ENCODE measurements around the gene TEX51.

DNA sequence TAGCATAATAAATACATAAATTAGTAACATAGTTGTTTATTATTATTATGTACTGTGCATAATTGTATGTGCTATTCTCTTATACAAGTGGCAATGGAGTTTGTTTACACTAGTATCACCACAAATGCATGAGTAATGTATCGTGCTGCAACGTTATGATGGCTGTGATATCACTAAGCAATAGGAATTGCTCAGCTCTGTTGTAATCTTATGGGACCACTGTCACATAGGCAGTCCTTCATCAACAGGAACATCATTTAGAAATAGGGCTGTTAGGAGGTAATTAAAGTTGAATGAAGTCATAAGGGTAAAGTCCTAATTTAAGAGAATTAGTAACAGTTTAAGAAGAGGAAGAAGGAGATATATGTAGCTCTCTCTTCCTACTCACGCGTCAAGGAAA is 33.8 kb downstream of the TEX51 start:
- TF ChIP-seq, protein P1, sequence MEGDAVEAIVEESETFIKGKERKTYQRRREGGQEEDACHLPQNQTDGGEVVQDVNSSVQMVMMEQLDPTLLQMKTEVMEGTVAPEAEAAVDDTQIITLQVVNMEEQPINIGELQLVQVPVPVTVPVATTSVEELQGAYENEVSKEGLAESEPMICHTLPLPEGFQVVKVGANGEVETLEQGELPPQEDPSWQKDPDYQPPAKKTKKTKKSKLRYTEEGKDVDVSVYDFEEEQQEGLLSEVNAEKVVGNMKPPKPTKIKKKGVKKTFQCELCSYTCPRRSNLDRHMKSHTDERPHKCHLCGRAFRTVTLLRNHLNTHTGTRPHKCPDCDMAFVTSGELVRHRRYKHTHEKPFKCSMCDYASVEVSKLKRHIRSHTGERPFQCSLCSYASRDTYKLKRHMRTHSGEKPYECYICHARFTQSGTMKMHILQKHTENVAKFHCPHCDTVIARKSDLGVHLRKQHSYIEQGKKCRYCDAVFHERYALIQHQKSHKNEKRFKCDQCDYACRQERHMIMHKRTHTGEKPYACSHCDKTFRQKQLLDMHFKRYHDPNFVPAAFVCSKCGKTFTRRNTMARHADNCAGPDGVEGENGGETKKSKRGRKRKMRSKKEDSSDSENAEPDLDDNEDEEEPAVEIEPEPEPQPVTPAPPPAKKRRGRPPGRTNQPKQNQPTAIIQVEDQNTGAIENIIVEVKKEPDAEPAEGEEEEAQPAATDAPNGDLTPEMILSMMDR (IDR thresholded peaks at IDR 0.05): no peak
- TF ChIP-seq TCF12 (IDR thresholded peaks at IDR 0.05): no peak
- TF ChIP-seq FOXM1 (IDR thresholded peaks at IDR 0.05; ENCODE audit: low read depth): no peak
- TF ChIP-seq EZH2phosphoT487 (IDR thresholded peaks at IDR 0.05; ENCODE audit: borderline replicate concordance, low read depth): no peak
- TF ChIP-seq NFIC (IDR thresholded peaks at IDR 0.05; ENCODE audit: borderline replicate concordance): no peak
- TF ChIP-seq MXI1 (IDR thresholded peaks at IDR 0.05; ENCODE audit: low read depth, low read length): no peak
- no peak for TF ChIP-seq TEAD4 (IDR thresholded peaks at IDR 0.05; ENCODE audit: borderline replicate concordance, insufficient read depth)
- TF ChIP-seq RAD21 (IDR thresholded peaks at IDR 0.05; ENCODE audit: low read length): no peak
- no peak for TF ChIP-seq RFX5 (IDR thresholded peaks at IDR 0.05; ENCODE audit: low read length)
- no peak for TF ChIP-seq POLR2AphosphoS5 (IDR thresholded peaks at IDR 0.05; ENCODE audit: low read depth, low read length)
- TF ChIP-seq, protein P2, sequence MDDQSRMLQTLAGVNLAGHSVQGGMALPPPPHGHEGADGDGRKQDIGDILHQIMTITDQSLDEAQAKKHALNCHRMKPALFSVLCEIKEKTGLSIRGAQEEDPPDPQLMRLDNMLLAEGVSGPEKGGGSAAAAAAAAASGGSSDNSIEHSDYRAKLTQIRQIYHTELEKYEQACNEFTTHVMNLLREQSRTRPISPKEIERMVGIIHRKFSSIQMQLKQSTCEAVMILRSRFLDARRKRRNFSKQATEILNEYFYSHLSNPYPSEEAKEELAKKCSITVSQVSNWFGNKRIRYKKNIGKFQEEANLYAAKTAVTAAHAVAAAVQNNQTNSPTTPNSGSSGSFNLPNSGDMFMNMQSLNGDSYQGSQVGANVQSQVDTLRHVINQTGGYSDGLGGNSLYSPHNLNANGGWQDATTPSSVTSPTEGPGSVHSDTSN (IDR thresholded peaks at IDR 0.05): no peak

Data from SK-N-SH (cell line).